GM18507 (cell line): ENCODE results near the gene E4F1.
"Not testable (repeated sequence)": the region's sequence is repeated elsewhere in the genome, so short reads cannot be mapped to it uniquely, and the experiment has no call there.

Experiments
- DNase-seq: peaks from one replicate; pipeline ENCODE4 v3.0.0; 2011; ENCODE audit warnings: low read depth; ENCODE audit not compliant: insufficient read length; ENCODE audit errors: extremely low spot score
- FAIRE-seq: peaks from 2 replicates; lab custom pipeline; 2011; peaks lifted over from hg19 to GRCh38; lab: Jason Lieb, UNC

Gene E4F1

DNA sequence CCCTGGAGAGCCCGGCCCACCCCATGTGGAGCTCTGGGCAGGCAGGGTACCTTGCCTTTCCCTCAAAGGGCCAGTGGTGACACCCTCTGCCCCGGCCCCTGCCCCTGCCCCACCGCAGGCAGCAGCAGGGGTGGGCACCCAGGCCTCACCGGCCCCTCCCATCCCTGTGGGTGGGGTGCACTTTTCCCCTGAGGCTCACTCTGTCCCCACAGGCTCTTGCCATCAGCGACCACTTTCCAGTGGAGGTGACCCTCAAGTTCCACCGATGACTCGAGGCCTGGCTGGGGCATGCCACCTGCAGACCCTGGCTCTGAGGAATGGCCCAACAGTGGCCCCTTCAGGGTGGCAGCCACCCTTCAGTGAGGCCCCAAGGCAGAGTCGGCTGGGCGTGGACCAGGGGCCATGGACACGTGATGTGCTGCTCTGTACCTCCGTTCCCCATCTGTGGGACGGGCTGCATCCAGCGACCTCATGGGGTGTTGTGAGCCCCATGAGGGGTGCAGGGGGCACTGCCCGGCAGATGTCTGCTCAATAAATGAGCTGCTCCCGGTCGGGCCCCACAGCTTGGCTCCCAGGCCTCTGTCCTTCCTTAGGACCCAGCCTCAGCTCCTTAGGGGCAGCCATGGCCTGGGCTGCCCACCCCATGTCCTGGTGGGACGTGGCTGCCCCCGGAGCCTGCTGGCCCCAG lies 14.9 kb downstream of the E4F1 start:
- FAIRE-seq (no peak), DNase-seq (no peak)

DNA sequence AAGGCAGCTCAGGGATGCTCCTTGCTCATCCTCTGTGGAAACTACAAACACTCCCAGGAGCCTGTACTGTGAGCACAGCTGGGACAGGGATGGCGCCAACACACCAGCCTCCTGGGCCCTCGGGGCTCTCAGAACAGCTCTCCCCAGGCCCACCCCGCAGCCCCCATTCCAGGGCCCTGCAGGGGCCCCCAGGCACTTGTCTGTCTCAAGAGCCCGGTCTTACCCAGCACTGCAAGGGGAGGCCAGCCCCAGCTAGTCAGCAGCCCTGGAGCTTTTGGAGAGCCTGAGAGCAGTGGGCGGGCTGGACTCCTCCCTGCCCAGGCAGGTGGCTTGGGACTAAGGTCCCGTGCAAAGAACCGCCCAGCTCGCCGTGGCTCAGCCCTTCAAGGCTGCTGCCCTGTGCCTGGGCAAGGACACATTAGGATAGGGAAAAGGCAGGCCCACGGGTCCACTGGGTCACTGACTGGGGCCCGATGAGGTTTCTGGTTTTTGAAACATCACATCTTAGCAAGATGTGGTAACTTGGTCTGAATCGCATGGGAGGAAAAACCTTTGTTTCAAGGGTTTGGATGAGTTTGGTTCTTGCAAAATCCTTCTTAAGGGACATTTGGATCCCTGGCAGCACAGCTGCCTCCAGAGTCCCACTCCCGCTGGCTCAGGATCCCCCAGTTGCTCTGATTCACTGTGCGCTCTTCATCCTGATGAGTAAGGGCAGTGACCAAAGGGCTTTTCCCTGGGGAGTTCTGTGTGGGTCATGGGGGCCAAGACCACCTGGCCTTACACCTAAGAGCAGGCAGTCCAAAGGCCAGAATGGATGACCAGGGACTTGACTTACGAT lies 15.7 kb downstream of the E4F1 start:
- FAIRE-seq (no peak), DNase-seq (no peak)

- not testable (repeated sequence) for DNase-seq, FAIRE-seq
Observed at GRCh38 chr16:2240331-2240730, 16.9 kb downstream of the E4F1 start.

GRCh38 chr16:2242598-2242997 lies 19.2 kb downstream of the E4F1 start:
- no peak for DNase-seq
- no peak for FAIRE-seq

DNA sequence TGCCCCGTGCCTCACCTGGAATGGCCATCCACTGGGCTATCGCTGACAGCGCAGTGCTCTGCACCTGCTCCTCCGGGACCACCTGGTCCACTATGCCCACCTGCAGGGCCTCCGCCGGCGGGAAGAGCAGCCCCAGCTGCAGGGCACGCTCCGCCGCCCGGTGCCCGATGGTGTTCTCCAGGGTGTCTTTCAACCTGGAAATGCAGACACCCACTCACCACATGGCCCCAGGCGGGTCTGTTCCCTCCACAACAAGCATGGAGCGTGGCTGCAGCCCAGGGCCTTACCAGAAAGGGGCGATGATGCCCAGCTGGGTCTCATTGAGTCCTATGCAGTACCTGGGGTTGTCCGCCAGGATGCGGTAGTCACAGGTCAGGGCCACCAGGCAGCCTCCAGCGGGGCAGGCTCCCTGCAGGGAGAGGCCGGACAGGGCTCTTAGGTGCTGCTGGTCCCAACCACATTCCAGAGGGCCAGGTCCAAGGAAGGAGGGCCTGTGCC lies 19.7 kb downstream of the E4F1 start:
- no peak for FAIRE-seq
- DNase-seq = no peak

GRCh38 chr16:2243781-2244180 lies 20.4 kb downstream of the E4F1 start:
- FAIRE-seq (no peak), DNase-seq (no peak)

GRCh38 chr16:2244301-2244700 lies 20.9 kb downstream of the E4F1 start:
- no peak for FAIRE-seq
- DNase-seq = no peak

DNA sequence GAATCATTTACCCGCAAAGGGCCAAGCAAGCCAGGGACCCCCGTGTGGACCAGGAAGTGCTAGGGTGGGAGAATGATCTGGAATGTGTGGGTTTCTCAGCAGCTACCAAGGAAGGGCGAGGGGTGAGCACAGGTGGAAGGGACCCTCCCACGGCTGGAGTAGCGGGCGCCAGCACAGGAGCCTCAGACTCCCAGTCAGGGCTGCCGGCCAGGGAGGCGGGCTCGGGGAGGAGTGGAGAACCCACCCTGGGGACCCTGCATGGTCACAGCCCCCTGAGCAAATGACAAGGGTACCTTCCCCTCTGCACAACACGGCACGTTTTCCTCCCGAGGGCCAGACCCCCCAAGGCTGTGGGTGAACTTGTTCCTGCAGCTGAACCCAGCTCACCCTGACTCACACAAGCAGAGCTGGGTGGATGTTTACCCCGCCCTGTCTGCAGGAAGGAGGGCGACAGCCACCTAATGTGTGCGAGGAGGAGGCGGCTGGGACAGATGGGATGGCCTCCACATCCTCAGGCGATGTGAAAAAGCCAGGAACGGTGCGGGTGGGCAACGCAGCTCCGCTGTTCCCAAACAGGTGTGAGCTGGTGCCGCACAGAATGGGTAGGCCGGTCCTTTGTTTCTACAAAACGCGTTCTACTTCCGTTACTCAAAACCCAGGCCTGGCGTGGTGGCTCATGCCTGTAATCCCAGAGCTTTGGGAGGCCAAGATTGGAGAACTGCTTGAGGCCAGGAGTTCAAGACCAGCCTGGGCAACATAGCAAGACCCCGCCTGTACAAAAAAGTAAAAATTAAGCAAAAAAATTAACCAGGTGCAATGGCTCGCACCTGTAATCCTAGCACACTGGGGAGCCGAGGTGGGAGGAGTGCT lies 21.8 kb downstream of the E4F1 start:
- FAIRE-seq = no peak

DNA sequence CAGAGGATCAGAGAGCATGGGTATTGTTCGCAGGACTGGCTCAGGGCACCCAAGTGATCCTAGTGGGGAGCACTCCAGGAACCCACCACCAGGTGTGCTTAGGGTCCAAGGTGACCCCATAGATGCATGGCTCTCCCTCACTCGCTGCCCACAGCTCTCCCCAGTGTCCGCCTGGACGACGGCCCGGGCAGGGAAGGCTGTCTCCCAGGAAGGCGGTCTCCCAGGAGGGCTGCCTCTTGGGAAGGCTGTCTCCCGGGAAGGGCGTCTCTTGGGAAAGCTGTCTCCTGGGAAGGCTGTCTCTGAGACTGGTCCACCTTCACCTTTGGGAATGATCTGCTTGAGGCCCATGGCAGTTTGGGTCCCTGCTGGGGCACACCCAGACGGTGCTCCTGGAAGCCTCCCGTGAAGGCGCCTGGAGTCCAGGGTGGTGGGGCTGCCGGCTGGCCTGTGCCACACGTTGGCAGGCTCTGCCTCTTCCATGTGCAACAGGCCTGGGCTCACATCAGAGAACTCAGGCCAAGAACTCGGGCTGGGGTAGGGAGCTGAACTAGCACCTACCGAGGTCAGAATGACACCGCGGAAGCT lies 23.0 kb downstream of the E4F1 start:
- no peak for FAIRE-seq

More for the DNA sequence above, 21.8 kb downstream of the E4F1 start:
- no peak for DNase-seq

GRCh38 chr16:2250652-2251295 lies 27.4 kb downstream of the E4F1 start:
- peak; percentile 66 for FAIRE-seq
- no peak for DNase-seq

More for the DNA sequence above, 23.0 kb downstream of the E4F1 start:
- no peak for DNase-seq

GRCh38 chr16:2251296-2252111 lies 28.1 kb downstream of the E4F1 start, which contains the start of gene ECI1:
TSS of gene ECI1 (minus strand) at chr16:2251587. CDS start at chr16:2251566, 21 bp downstream.
- DNase-seq (peak; percentile 100), FAIRE-seq (peak; percentile 91)

DNA sequence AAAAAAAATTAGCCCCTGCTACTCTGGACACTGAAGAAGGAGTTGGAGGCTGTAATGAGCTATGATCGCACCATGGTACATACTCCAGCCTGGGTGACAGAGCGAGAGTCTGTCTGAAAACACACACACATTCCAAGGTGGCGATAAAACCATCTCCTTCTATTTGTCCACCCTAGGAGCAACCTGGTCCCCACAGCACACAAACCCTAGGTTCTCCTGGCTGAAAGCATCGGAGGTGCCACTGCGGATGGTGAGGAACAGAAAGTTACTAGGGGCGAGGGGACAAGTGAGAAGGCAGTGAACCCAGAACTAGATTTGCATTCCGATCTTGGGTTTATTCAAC lies 29.4 kb downstream of the E4F1 start:
- peak; percentile 9 for FAIRE-seq
- no peak for DNase-seq

GRCh38 chr16:2253293-2253692 lies 29.9 kb downstream of the E4F1 start:
- DNase-seq (no peak), FAIRE-seq (no peak)

DNA sequence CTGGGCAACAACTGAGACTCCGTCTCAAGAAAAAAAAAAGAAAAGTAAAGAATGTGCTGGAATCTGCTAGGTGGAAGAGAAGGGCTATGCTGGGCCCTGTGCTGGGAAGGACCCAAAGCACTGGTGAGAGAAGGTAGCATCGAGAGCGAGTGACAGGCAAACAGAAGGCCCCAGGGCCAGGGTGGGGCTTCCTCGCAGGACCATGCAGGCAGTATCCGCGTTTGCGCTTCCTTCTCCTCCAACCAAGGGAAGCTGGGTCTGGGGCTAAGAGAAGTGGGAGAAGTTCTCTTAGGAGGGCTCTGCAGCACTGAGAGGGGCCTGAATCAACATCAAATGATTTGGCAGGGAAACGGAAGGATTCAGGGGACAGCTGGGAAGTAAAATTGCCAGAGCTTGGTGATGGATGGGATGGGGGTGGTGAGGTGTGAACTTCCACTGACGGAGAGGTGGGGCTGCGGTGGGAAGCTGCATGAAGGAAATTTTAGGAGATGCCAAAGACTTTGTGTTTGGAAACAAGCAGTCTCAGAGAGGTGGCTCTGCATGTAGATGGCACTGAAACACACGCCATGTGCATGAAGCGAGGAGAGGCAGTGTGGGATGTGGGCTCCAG lies 33.2 kb downstream of the E4F1 start:
- no peak for DNase-seq
- no peak for FAIRE-seq

DNA sequence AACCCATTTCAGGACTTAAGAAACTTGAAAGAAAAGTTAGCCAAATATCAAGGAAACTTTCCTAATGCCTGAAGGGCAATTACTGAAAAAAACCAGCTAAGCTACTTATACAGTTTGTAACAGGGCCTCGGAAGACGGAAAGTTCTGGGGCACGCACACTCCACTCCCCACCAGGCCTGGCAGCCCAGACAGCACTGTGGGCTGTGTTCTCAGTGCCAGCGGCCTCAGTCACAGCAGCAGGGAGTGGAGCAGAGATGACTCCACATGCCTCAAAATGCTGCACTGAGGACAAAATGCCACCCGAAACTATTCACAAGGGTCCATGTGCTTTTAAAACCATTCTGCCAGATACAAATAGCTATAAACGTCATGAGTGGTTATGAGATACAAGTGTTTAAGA lies 34.3 kb downstream of the E4F1 start:
- DNase-seq = no peak
- FAIRE-seq = no peak

DNA sequence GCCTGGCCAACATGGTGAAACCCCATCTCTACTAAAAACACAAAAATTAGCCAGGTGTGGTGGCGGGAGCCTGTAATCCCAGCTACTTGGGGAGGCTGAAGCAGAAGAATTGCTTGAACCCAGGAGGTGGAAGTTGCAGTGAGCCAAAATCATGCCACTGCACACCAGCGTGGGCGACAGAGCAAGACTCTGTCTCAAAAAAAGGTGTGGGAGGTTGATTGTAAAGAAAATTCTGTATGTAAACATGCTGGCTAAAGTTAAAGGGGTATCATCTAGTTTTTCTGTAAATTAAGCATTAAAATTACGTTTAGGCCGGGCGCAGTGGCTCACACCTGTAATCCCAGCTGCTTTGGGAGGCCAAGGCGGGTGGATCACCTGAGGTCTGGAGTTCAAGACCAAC lies 35.1 kb downstream of the E4F1 start:
- not testable (repeated sequence) for FAIRE-seq, DNase-seq

GRCh38 chr16:2260250-2260649 lies 36.9 kb downstream of the E4F1 start:
- DNase-seq (no peak), FAIRE-seq (no peak)

DNA sequence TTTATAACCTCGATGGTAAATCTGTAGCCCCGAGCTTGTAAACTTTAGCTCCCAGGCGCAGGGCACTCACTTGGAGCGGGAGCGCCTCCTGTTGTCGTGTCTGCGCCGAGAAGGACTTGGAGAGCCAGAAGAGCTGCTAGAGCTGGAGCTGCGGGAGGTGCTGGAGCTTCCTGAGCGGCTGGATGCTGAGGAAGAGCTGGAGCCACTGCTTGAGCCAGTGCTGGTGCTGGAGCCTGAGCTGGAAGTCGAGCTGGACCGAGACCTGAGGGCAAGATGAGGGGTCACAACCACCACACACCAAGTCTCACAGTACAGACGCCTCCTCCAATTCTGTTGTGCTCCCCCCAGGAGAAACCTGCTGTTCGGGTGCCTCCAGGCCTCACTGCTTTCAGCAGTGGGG lies 39.6 kb downstream of the E4F1 start:
- FAIRE-seq, DNase-seq: not testable (repeated sequence)
